Nephron progenitor cell (in vitro differentiated cells): Measurements from ENCODE around the gene SLCO2A1.

Experiments used
- DNase-seq: peaks from one replicate; pipeline ENCODE4 v3.0.0; 2021
- H3K27ac Mint-ChIP-seq: 2 replicates; pipeline ENCODE4 v1.8.0; 2021; ENCODE audit warnings: mild to moderate bottlenecking, moderate library complexity, mixed read lengths
- H3K27me3 Mint-ChIP-seq: 2 replicates; pipeline ENCODE4 v1.8.0; 2021; ENCODE audit warnings: mild to moderate bottlenecking, low read depth, mixed read lengths; ENCODE audit not compliant: poor library complexity
- H3K36me3 Mint-ChIP-seq: 2 replicates; pipeline ENCODE4 v1.8.0; 2021; ENCODE audit warnings: low read depth, mixed read lengths
- H3K4me1 Mint-ChIP-seq: 2 replicates; pipeline ENCODE4 v1.8.0; 2021; ENCODE audit warnings: mixed read lengths
- H3K4me3 Mint-ChIP-seq: 2 replicates; pipeline ENCODE4 v1.8.0; 2021; ENCODE audit warnings: mild to moderate bottlenecking, moderate library complexity, mixed read lengths
- H3K9me3 Mint-ChIP-seq: 2 replicates; pipeline ENCODE4 v1.8.0; 2021; ENCODE audit warnings: mild to moderate bottlenecking, moderate library complexity, mixed read lengths
- TF ChIP-seq, protein P1 (sequence below): fragments of 200-600 bp; sonication (generic); IDR thresholded peaks from 2 replicates; pipeline ENCODE4 v1.5.0; 2021; ENCODE audit warnings: antibody characterized with exemption

SLCO2A1 gene

DNA sequence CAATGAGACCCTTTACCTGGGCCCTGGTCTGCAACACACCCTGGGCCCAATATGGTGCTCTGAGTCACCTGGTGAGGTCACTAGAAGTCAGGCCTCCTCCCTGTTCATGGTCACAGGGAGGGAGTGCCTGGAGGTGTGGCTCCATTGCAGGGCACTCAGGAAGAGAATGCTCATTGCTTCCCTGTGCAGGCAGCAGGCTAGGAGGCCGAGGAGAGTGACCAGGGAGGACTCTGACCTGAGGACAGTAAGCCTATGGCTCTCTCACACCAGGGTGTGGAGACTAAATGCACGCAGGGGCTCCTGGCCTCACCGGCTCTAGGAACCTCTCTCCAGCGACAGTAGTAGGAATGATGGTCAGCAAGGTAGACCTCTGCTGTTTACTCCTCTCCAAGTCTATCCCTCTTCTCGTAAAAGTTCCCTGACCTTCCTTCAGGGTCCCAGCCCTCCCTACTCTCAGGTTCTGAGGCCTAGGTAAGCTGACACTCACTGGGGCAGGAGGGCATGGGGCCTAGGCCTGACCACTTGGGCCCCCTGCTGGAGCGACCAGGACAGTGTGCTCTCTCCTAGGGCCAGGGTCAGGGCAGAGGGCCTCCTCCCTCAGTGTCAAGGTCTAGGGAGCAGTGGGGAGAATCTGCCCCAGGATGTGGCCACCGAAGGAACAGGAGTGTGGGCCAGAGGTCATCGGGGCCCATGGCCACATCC, 9.6 kb upstream of the SLCO2A1 start:
- peak overlapping the region; percentile 56 for H3K27ac Mint-ChIP-seq
- TF ChIP-seq, protein P1, sequence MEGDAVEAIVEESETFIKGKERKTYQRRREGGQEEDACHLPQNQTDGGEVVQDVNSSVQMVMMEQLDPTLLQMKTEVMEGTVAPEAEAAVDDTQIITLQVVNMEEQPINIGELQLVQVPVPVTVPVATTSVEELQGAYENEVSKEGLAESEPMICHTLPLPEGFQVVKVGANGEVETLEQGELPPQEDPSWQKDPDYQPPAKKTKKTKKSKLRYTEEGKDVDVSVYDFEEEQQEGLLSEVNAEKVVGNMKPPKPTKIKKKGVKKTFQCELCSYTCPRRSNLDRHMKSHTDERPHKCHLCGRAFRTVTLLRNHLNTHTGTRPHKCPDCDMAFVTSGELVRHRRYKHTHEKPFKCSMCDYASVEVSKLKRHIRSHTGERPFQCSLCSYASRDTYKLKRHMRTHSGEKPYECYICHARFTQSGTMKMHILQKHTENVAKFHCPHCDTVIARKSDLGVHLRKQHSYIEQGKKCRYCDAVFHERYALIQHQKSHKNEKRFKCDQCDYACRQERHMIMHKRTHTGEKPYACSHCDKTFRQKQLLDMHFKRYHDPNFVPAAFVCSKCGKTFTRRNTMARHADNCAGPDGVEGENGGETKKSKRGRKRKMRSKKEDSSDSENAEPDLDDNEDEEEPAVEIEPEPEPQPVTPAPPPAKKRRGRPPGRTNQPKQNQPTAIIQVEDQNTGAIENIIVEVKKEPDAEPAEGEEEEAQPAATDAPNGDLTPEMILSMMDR: no peak

DNA sequence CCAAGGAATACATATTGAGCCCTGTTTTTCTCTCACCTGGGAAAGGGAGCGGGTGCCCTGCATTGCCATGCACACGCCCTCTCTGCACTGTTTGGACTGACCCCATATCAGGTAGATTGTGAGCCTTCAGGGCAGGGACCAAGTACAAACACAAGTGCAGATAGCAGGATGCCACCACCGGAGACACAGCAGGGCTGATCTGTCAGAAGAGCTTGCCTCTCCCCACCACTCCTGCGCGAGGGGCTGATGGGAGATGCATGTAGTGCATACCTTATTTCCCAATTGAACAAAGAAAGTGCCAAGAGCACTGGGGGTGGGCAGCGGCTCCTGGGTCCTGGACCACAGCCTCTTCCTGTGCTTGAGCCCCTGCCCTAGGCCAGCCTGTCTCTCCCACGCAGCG, 9.0 kb upstream of the SLCO2A1 start:
- H3K27ac Mint-ChIP-seq: peak overlapping the region; percentile 61

More for the DNA sequence above, 9.6 kb upstream of the SLCO2A1 start:
- peaks cover 10% of the 10 kb centered on the region for H3K36me3 Mint-ChIP-seq
- H3K4me1 Mint-ChIP-seq: peaks cover 46% of the 10 kb centered on the region
- peaks cover 9% of the 10 kb centered on the region for H3K27me3 Mint-ChIP-seq
- no peak overlapping the region for H3K4me3 Mint-ChIP-seq
- peaks cover 30% of the 10 kb centered on the region for H3K9me3 Mint-ChIP-seq
- DNase-seq: peak; percentile 29

DNA sequence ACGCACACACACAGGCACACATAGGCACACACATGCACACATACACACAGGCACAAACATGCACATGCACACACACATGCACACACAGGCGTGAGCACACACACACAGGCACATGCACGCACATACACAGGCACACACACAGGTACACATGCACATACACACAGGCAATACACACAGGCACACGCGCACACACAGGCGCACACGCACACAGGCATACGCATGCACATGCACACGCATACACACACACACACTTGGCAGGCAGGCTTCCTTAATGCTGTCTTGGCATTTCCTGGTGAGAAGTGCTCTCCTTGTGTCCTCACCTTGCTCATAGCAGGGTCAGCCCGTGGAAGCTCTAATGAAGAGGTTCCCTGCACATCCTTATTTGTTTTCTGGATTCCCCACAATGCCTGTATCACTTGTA, 8.4 kb upstream of the SLCO2A1 start:
- H3K4me1 Mint-ChIP-seq: peaks cover 56% of the 10 kb centered on the region
- H3K27ac Mint-ChIP-seq: peak overlapping the region; percentile 61
- peaks cover 19% of the 10 kb centered on the region for H3K9me3 Mint-ChIP-seq
- H3K27me3 Mint-ChIP-seq: peaks cover 10% of the 10 kb centered on the region
- TF ChIP-seq, protein P1: no peak
- H3K4me3 Mint-ChIP-seq: no peak overlapping the region
- peaks cover 10% of the 10 kb centered on the region for H3K36me3 Mint-ChIP-seq
- DNase-seq: no peak

More for the DNA sequence above, 9.0 kb upstream of the SLCO2A1 start:
- no peak for DNase-seq
- TF ChIP-seq, protein P1: no peak
- Mint-ChIP-seq H3K27me3 (peaks cover 9% of the 10 kb centered on the region), H3K4me1 (peaks cover 51% of the 10 kb centered on the region), H3K36me3 (peaks cover 10% of the 10 kb centered on the region), H3K9me3 (peaks cover 24% of the 10 kb centered on the region), H3K4me3 (no peak overlapping the region)

DNA sequence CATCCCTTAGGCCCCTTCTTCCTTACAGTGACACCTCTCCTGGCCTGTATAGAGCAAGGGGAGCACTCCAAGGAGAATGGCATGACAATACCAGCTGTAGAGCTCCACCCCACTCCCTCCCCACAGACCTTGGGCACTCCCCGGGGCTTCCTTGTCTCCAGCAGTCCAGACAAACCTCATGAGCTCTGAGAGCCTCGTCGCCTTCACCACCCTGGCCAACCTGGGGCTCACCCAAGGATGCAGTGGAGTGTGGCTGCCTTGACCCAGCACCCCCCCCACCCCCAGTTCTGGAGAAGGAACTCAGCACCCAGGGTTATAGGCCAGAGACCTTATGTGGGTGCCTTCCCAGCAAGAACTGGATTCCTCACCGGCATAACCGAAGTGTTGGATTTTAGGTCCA, 7.4 kb upstream of the SLCO2A1 start:
- Mint-ChIP-seq H3K36me3 (peaks cover 5% of the 10 kb centered on the region), H3K27ac (no peak overlapping the region), H3K27me3 (peaks cover 11% of the 10 kb centered on the region), H3K4me1 (peaks cover 56% of the 10 kb centered on the region), H3K9me3 (peaks cover 10% of the 10 kb centered on the region), H3K4me3 (no peak overlapping the region)
- TF ChIP-seq, protein P1: no peak
- no peak for DNase-seq

DNA sequence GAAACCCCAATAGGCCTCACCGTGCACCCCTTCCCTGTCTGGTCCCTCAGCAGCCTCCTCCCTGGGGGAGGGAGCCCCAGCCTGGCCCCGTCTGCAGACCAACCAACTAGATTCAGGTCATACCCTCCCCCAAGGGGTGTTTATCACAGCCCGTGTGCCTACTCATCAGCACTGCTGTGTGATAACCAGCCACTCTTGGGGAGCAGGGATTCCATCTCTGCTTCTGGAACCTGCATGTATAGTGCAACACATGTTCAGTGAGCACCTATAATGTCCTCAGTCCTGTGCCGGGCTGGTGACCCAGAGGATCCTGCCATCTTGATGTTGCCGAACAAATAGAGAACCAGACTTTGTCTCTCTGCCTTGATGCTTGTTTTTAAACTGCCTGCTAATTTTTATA, 6.6 kb upstream of the SLCO2A1 start:
- TF ChIP-seq, protein P1: no peak
- peaks cover 15% of the 10 kb centered on the region for H3K27me3 Mint-ChIP-seq
- DNase-seq: no peak

DNA sequence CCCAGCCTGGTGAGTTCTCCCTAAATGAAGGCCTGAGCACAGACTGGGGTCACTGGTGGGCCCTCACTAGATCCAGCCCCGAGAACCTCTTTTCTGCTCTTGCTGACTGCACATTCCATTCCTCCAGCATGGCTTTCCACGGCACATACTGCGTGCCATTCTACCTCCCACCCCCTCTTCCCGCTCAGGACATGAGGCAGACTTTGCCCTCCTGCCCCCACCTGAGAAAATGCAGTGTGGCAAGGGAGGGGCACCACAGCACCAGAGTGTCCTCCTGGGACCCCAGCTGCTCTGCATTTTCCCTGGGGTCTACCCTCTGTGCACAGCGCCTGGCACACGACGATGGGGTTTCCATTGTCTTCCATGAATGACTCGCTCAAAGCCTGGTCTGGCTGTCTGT, 6.1 kb upstream of the SLCO2A1 start:
- Mint-ChIP-seq H3K36me3 (no peaks in the 10 kb centered on the region), H3K27me3 (peaks cover 15% of the 10 kb centered on the region), H3K9me3 (no peaks in the 10 kb centered on the region), H3K27ac (no peak overlapping the region), H3K4me3 (no peak overlapping the region), H3K4me1 (peaks cover 64% of the 10 kb centered on the region)
- TF ChIP-seq, protein P1: no peak
- no peak for DNase-seq

More for the DNA sequence above, 6.6 kb upstream of the SLCO2A1 start:
- Mint-ChIP-seq H3K4me1 (peaks cover 62% of the 10 kb centered on the region), H3K4me3 (no peak overlapping the region), H3K36me3 (no peaks in the 10 kb centered on the region), H3K27ac (no peak overlapping the region), H3K9me3 (peaks cover under 1% of the 10 kb centered on the region)
